GM10248 (cell line): ENCODE data around the gene PIGC.

Source experiments
- CTCF ChIA-PET: fragments of 300-600 bp; sonication (Branson Sonifier 250); formaldehyde crosslinking; extraction: SDS; loops from one replicate; lab custom pipeline; 2021; ENCODE audit warnings: antibody characterized with exemption; lab: Yijun Ruan, JAX
- POLR2A ChIA-PET: fragments of 350-650 bp; sonication (Branson Sonifier 250); formaldehyde crosslinking; extraction: SDS; loops from one replicate; lab custom pipeline; 2020; ENCODE audit warnings: antibody characterized with exemption; lab: Yijun Ruan, JAX
- DNase-seq: peaks from one replicate; pipeline ENCODE4 v3.0.0; 2012; ENCODE audit errors: extremely low spot score
- TF ChIP-seq, protein P1 (sequence below): IDR thresholded peaks from 2 replicates; pipeline ENCODE4 v1.5.1; 2012; ENCODE audit warnings: mild to moderate bottlenecking, low read depth; ENCODE audit errors: extremely low read depth, missing control alignments, control extremely low read depth

PIGC gene

DNA sequence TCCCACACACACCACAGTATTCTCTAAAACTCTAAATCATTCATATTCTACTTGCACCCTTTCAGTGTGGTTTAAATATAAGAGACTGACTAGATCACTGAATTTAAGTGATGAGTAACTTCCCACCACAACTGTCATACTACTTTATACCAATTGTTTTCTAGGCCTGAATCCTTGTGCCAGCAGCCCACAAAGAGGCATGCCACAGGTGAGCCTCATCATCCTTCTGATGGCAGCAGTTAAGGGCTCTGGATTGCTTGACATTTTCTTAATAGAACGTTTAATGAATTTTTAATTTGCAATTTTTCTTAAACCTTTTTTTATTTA, 13.8 kb downstream of the PIGC start:
- ChIA-PET POLR2A (no interaction called here), CTCF (interaction anchor here (1.0 to 1.7 kb wide), 3 partner anchors 10 to 289 kb away, joined by 4 to 6 read pairs (median 5); partner anchors contain the start of gene C1orf105)
- DNase-seq: no peak
- TF ChIP-seq, protein P1, sequence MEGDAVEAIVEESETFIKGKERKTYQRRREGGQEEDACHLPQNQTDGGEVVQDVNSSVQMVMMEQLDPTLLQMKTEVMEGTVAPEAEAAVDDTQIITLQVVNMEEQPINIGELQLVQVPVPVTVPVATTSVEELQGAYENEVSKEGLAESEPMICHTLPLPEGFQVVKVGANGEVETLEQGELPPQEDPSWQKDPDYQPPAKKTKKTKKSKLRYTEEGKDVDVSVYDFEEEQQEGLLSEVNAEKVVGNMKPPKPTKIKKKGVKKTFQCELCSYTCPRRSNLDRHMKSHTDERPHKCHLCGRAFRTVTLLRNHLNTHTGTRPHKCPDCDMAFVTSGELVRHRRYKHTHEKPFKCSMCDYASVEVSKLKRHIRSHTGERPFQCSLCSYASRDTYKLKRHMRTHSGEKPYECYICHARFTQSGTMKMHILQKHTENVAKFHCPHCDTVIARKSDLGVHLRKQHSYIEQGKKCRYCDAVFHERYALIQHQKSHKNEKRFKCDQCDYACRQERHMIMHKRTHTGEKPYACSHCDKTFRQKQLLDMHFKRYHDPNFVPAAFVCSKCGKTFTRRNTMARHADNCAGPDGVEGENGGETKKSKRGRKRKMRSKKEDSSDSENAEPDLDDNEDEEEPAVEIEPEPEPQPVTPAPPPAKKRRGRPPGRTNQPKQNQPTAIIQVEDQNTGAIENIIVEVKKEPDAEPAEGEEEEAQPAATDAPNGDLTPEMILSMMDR: no peak

DNA sequence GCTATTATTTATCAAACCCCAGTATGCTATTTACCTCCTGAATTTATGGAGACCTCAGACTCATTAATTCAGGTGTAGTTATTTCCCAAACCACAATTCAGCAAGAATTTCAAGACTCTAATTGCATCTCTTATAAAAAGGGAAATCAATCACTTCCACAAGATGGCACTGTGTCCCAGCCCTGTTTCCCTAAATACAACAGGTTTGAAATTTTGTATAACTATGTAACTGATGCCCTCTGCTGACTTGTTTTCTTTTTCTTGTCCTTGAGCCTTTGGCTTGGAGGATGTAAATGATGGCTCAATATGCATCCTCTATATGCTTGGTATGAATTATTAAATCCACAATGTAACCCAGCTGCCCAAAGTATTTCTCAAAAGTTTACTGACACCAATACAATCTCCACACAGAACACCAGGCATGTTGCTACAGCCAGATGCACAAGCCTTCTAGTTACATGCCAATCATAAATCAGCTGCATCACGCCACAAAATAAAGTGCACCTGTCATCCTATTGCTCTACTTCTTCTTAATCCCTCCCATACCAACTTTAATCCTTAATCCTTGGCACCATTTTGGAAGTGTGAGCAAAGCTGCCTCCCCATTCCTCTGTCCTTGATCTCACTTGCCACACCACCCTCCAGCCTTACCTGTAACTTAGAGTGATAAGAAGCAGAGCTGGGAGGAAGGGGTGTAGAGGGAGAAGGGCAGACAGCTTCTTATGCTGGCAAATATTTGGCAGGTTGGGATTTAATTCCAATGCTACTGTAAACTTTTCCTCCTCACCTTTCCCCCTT, 14.3 kb downstream of the PIGC start:
- DNase-seq: peak; percentile 33
- TF ChIP-seq, protein P1: peak; percentile 63
- POLR2A ChIA-PET: no interaction called here
- CTCF ChIA-PET: interaction anchor here (0.9 to 1.7 kb wide), 4 partner anchors 9 to 290 kb away, joined by 3 to 6 read pairs (median 4); partner anchors contain the start of genes C1orf105 and PIGC

DNA sequence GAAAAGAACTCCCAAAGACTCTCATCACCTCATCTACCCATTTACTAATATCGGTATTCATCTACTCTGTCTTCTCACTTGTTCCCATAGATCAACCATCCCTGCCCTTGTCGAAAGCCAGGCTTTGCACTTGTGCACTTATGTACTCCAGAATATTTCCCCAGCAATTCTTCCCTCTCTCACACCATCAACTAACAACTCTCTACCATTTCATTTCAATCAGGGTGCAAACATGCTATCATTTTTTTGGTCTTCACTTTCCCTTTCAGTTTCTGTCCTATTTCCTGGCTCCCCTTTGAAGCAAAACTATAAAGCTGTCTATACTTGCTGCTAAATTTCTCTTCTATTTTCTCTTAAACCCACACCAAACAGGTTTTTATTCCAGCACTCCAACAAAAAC, 16.7 kb downstream of the PIGC start:
- POLR2A ChIA-PET: no interaction called here
- no peak for DNase-seq
- TF ChIP-seq, protein P1: no peak
- CTCF ChIA-PET: interaction anchor here (1.1 to 1.7 kb wide), 4 partner anchors 11 to 425 kb away, joined by 4 to 6 read pairs (median 4); no protein-coding TSS in a partner anchor

DNA sequence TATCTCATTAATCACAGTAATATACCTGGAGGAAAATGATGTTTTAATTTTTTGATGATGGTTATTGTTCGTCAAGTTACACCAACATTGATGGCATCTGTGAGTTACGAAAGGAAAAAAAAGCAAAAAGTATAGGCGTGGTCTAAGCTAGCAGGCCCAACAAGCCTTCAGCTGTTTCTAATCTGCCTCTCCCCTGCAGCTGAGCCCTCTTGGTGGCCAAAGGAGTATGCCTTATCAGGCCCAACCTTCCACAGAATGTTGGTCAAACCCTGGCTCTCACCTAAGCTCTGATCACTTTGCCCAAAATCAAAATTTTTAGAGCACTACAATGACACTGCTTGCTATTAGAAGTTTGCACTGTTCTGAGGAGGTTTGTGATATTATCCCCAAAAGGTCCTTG, 18.5 kb downstream of the PIGC start:
- CTCF ChIA-PET: interaction anchor here (1.7 kb wide), 1 partner anchor 423 kb away, joined by 4 read pairs; no protein-coding TSS in a partner anchor
- no peak for DNase-seq
- POLR2A ChIA-PET: no interaction called here
- TF ChIP-seq, protein P1: no peak

DNA sequence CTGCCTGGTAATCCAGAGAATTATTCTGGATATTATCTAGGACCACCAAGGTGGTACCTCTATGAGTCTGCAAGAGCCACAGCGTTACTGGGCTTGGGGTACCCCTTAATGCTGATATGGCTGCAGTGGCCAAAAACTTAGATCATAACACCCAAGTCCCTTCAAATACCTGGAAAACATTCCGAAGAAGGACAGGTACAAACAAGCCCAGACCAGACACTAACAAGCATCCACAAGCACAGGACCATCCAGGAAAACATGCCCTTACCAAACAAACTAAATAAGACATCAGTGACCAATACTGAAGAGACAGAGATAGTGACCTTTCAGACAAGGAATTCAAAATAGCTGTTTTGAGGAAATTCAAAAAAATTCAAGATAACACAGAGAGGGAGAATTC, 20.5 kb downstream of the PIGC start:
- no peak for DNase-seq
- CTCF ChIA-PET: no interaction called here
- TF ChIP-seq, protein P1: no peak
- POLR2A ChIA-PET: no interaction called here

DNA sequence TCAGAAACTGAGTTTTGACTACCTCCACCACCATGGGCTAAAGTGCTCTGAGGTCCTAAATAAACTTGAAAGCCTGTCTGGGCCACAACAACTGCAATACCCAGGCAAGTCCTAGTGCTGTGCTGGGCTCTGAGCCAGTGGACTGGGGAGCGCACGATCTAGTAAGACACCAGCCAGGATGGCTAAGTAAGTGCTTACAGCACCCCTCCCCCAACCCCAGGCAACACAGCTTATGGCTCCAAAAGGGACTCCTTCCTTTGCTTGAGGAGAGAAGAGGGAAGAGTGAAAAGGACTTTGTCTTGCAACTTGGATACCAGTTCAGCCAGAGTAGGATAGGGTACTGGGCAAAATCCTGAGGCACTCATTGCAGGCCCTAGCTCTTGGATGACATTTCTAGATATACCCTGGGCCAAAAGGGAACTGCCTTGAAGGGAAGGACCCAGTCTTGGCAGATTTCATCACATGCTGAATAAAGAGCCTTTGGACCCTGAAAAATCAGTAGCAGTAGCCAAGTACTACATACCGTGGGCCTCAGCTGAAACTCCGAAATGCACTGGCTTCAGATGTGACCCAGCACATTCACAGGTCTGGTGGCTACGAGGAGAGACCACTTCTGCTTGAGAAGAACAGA, 21.8 kb downstream of the PIGC start:
- no peak for DNase-seq
- POLR2A ChIA-PET: no interaction called here
- CTCF ChIA-PET: interaction anchor here (0.8 to 1.9 kb wide), 2 partner anchors 10 to 19 kb away, joined by 3 to 4 read pairs; no protein-coding TSS in a partner anchor
- TF ChIP-seq, protein P1: no peak
